Peyer's patch (tissue), 4 donors: Measurements from ENCODE around the gene SYPL1. TPM values are rescaled to one million over a fixed set of nuclear protein-coding genes. Genes with fewer than 3 reads are reported as not detected.
A peak's percentile ranks its signal among the peaks of the same experiment; 100 is the strongest.
"Not testable (repeated sequence)": the region's sequence is repeated elsewhere in the genome, so short reads cannot be mapped to it uniquely, and the experiment has no call there.

Experiments
- DNase-seq, 3 donors: peaks; one replicate each; pipeline ENCODE4 v3.0.0-alpha.2; 2017 to 2019
- H3K27ac ChIP-seq, 4 donors: fragments of 200-600 bp; sonication (generic); one replicate each; pipeline ENCODE4 v1.5.1; 2016 to 2019
- H3K27me3 ChIP-seq, 2 donors: fragments of 200-600 bp; sonication (generic); one replicate each; pipeline ENCODE4 v1.5.1; 2019
- H3K36me3 ChIP-seq, 3 donors: fragments of 200-600 bp; sonication (generic); one replicate each; pipeline ENCODE4 v1.5.1; 2016 to 2019
- H3K4me1 ChIP-seq, 4 donors: fragments of 200-600 bp; sonication (generic); one replicate each; pipeline ENCODE4 v1.5.1; 2016 to 2019
- H3K4me3 ChIP-seq, 4 donors: fragments of 200-600 bp; sonication (generic); 1 replicate in 3 of 4; 2 replicates in 1 of 4; pipeline ENCODE4 v1.5.1; 2016 to 2019; ENCODE audit warnings: mild to moderate bottlenecking in 1 of 4
- H3K9me3 ChIP-seq, 4 donors: fragments of 200-600 bp; sonication (generic); one replicate each; pipeline ENCODE4 v1.5.1; 2016 to 2019; ENCODE audit warnings: mild to moderate bottlenecking in 1 of 4
- POLR2A ChIP-seq, 2 donors: fragments of 450-650 bp; IDR thresholded peaks; one replicate each; pipeline ENCODE4 v1.5.1; 2017; ENCODE audit warnings: antibody characterized with exemption in 2 of 2, mild to moderate bottlenecking in 2 of 2, moderate library complexity in 2 of 2
- total RNA-seq, 4 donors: library from RNA; depleted of rRNA; stranded (reverse); fragments of >200 nt; gene quantifications; one replicate each; pipeline ENCODE4 v1.1.0, GENCODE V29; 2016
- TF ChIP-seq, protein P1 (sequence below), 6 experiments: fragments of 450-650 bp in 4 of 6; fragments of 200-600 bp in 2 of 6; sonication (generic) in 1 of 6; IDR thresholded peaks; one replicate each; pipeline ENCODE4 v1.5.1; 2017 to 2019; ENCODE audit warnings: antibody characterized with exemption in 6 of 6, mild to moderate bottlenecking in 3 of 6, moderate library complexity in 1 of 6

SYPL1 gene
- total RNA-seq, 4 donors from 2014 or later = 45.2 to 77.6 (median 53.3) TPM

DNA sequence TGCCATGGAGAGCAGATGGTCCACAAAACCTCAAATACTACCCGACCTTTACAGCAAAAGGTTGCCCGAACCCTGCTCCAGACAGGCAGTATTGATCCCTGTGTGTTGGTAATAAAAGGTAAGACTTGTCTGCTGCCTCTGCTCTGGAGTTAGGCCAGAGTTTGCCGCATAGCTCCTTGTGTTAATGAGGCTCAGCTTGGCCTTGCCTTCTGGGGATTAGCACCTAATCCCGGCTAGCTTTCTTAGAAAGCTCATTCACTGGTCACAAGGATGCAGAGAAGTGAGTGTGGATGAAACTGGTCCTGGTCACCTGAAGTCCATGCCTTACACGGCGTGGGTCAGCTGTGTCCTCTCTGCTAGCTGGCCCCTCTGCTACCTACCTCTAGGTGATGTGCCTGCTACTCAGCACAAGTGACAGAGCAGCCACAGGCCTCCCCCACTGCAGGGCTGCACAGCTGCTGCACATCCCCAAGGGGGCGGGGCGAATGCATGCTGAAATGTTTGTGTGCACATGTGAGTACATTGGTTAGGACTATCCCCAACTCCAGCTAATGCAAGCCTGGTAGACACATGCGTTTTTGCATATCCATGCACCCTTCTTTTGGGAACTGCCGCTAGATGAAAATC lies 31.7 kb upstream of the SYPL1 start:
- no peaks in the 10 kb centered on the region for H3K36me3 ChIP-seq
- H3K4me1 ChIP-seq = no peaks in the 10 kb centered on the region
- no peak for TF ChIP-seq POLR2A (IDR thresholded peaks at IDR 0.05)
- TF ChIP-seq, protein P1, sequence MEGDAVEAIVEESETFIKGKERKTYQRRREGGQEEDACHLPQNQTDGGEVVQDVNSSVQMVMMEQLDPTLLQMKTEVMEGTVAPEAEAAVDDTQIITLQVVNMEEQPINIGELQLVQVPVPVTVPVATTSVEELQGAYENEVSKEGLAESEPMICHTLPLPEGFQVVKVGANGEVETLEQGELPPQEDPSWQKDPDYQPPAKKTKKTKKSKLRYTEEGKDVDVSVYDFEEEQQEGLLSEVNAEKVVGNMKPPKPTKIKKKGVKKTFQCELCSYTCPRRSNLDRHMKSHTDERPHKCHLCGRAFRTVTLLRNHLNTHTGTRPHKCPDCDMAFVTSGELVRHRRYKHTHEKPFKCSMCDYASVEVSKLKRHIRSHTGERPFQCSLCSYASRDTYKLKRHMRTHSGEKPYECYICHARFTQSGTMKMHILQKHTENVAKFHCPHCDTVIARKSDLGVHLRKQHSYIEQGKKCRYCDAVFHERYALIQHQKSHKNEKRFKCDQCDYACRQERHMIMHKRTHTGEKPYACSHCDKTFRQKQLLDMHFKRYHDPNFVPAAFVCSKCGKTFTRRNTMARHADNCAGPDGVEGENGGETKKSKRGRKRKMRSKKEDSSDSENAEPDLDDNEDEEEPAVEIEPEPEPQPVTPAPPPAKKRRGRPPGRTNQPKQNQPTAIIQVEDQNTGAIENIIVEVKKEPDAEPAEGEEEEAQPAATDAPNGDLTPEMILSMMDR (IDR thresholded peaks at IDR 0.05) = no peak
- no peaks in the 10 kb centered on the region for H3K27me3 ChIP-seq
- H3K27ac ChIP-seq = no peak overlapping the region
- no peak overlapping the region for H3K4me3 ChIP-seq
- H3K9me3 ChIP-seq = no peaks in the 10 kb centered on the region
- DNase-seq = peak in 2 of 3 donors; percentile 21 to 30

DNA sequence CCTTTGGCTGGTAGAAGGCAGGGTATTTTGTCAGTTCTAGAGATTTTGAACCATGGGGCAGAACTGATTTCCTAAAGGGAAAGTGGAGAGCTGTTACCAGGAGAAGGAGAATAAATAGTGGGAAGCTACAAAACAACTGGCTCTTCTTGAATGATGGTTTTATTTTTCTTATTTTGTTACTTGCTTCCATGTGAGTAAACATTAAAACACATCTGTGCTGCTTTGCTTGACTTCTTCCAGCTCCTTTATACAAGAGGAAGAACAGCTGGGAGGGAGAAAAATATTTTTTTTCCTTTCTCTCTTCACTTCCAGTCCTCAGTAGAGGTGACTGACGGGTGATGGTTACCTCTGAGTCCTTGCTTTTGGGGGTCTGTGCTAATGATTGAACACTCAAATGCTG lies 30.0 kb upstream of the SYPL1 start:
- H3K9me3 ChIP-seq = no peaks in the 10 kb centered on the region
- H3K27ac ChIP-seq = no peak overlapping the region
- H3K36me3 ChIP-seq = no peaks in the 10 kb centered on the region
- TF ChIP-seq, protein P1 (IDR thresholded peaks at IDR 0.05) = no peak
- TF ChIP-seq POLR2A (IDR thresholded peaks at IDR 0.05) = no peak
- H3K4me3 ChIP-seq = no peak overlapping the region
- H3K4me1 ChIP-seq = no peaks in the 10 kb centered on the region
- H3K27me3 ChIP-seq = no peaks in the 10 kb centered on the region
- no peak for DNase-seq

DNA sequence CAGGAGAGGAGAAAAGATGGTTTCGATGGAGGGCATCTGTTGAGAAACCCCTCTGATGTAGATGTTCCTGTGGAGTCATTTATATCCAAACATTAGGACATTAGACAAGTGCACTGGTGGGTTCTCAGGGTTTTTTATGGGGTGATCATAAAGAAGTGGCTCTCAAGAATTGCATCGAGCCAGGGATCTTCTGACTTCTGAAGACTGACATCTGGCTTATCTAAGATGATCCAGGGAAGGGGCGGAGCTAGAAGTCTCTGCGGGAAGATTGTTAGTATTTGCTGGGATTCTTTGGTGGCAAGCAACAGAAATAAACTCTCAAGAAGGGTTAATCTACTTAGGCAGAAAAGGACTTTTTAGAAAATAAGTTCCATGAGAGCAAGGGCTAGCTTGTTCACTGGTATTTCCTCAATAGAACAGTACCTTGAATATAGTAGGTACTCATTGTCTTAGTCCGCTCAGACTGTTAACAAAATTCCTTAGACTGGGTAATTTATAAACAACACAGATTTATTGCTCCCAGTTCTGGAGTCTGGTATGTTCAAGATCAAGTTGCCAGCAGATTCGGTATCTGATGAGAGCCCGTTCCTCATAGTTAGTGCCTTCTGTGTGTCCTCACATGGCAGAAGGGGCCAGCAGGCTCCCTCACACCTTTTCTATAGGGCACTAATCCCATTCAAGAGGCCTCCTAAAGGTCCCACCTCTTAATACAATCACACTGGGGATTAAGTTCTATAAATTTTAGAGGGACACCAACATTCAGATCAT lies 28.5 kb upstream of the SYPL1 start:
- H3K27me3 ChIP-seq = no peaks in the 10 kb centered on the region
- no peaks in the 10 kb centered on the region for H3K36me3 ChIP-seq
- H3K27ac ChIP-seq = peak overlapping the region in 1 of 4 donors; percentile 36

DNA sequence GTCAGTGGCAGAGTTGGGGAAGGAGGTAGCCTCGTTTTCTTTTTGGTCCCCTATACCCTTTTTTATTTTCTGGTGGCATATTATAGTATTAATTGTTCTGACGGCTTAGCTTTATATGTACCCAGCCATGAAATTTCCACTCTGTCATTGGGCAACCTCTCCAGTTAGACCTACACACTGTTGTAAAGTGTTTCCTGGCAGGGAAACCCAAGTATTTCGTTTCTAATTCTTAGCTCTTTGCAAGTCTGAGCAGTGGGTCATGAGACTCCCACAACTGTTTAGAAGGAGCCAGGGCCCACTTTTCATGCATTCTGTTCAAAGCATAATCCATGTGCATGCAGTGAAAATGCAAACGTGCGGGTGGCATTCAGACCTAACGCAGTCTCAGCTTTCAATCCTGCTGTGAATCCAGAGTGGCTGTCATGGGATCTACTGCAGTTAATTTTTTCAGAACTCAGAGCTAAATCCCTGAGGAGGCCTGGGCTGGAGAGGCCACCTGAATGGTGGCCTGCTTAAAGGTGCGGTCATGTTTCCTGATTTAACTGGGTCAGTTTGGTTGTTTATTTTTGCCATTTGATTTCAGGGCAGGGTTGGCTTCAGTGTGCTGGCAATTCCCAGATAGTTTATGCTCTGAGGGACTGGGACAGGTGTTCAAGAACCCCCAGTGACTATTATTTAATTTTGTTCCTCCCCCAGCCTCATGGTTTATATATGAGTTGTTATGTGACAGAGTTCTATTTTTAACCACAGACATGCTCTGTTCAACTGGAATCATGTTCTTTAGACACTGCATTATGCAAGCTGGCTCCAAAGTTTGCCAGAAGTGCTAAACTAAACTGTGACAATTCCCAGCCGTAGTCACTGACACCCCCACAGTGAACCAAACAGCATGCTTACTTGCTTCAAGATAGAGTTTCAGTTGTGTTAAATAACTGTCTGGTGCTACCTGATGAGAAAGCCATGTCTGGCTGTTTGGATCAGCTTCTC lies 27.4 kb upstream of the SYPL1 start:
- Histone ChIP-seq H3K36me3 (no peaks in the 10 kb centered on the region), H3K4me3 (no peak overlapping the region), H3K4me1 (no peaks in the 10 kb centered on the region), H3K27me3 (no peaks in the 10 kb centered on the region), H3K27ac (peak overlapping the region in 2 of 4 donors; percentile 0 to 44), H3K9me3 (no peaks in the 10 kb centered on the region)
- no peak for TF ChIP-seq POLR2A (IDR thresholded peaks at IDR 0.05)
- TF ChIP-seq, protein P1 (IDR thresholded peaks at IDR 0.05) = no peak
- no peak for DNase-seq

More for the DNA sequence above, 28.5 kb upstream of the SYPL1 start:
- no peak for DNase-seq
- no peak for TF ChIP-seq POLR2A (IDR thresholded peaks at IDR 0.05)
- TF ChIP-seq, protein P1 (IDR thresholded peaks at IDR 0.05) = no peak
- no peaks in the 10 kb centered on the region for H3K4me1 ChIP-seq
- no peaks in the 10 kb centered on the region for H3K9me3 ChIP-seq
- H3K4me3 ChIP-seq = no peak overlapping the region

DNA sequence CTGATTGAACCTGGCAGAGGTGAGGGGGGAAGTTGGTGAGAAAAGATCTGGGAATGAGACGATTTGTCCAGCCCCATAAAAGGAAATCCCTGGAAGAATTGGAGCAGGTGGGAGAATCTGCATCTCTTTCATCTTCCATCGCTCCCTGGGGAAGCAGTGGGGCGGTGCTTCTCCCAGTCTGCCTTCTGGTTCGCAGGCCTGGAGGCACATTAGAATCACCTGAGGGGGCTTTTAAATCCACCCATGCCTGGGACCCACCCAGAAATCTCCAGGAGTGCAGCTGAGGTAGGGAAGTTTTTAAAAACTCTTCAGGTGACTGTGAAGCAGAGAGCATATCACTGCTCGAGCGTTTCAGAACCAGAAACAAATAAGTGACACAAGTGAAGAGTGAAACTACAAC lies 26.7 kb upstream of the SYPL1 start:
- Histone ChIP-seq H3K27me3 (no peaks in the 10 kb centered on the region), H3K4me1 (no peaks in the 10 kb centered on the region), H3K36me3 (no peaks in the 10 kb centered on the region), H3K27ac (peak overlapping the region in 1 of 4 donors; percentile 44), H3K4me3 (no peak overlapping the region), H3K9me3 (no peaks in the 10 kb centered on the region)
- no peak for DNase-seq
- TF ChIP-seq, protein P1 (IDR thresholded peaks at IDR 0.05) = no peak
- no peak for TF ChIP-seq POLR2A (IDR thresholded peaks at IDR 0.05)

DNA sequence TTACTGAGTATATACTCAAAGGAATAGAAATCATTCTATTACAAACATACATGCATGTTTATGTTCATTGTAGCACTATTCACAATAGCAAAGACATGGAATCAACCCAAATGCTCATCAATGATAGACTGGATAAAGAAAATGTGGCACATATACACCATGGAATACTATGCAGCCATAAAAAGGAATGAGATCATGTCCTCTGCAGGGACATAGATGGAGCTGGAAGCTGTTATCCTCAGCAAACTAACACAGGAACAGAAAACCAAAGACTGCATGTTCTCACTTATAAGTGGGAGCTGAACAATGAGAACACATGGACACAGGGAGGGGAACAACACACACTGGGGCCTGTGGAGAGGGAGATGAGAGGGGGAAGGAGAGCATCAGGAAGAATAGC lies 26.1 kb upstream of the SYPL1 start:
- H3K4me3 ChIP-seq, H3K27me3 ChIP-seq, H3K4me1 ChIP-seq, H3K9me3 ChIP-seq, H3K36me3 ChIP-seq, DNase-seq, H3K27ac ChIP-seq: not testable (repeated sequence)
